GM12878 (cell line): ENCODE measurements around the gene ERVH48-1. TPM values are rescaled to one million over a fixed set of nuclear protein-coding genes. Genes with fewer than 3 reads are reported as not detected.
A peak's percentile ranks its signal among the peaks of the same experiment; 100 is the strongest.

ENCODE experiments used
- BMI1 ChIP-seq: fragments of 450-650 bp; IDR thresholded peaks from 2 replicates; pipeline ENCODE4 v1.6.1; 2016; ENCODE audit warnings: mild to moderate bottlenecking, moderate library complexity, borderline replicate concordance
- CEBPB ChIP-seq, 2 experiments: fragments of 150-350 bp in 1 of 2; IDR thresholded peaks; 2 replicates each; pipeline ENCODE4 v1.6.1; 2012 to 2014; ENCODE audit warnings: low read depth in 2 of 2, low read length in 2 of 2, borderline replicate concordance in 1 of 2, inconsistent platforms in 1 of 2
- CHD2 ChIP-seq: IDR thresholded peaks from 2 replicates; pipeline ENCODE4 v1.6.1; 2011; ENCODE audit warnings: low read depth, low read length, improper control_type of control experiment, borderline replicate concordance
- CREM ChIP-seq: IDR thresholded peaks from 2 replicates; pipeline ENCODE4 v1.6.1; 2014; ENCODE audit warnings: antibody characterized with exemption, low read depth
- EP300 ChIP-seq, 2 experiments: fragments of 150-350 bp in 1 of 2; IDR thresholded peaks; 2 replicates each; pipeline ENCODE4 v1.6.1; 2011 to 2012; ENCODE audit warnings: low read depth in 2 of 2, low read length in 2 of 2, borderline replicate concordance in 1 of 2, improper control_type of control experiment in 1 of 2, inconsistent platforms in 1 of 2; ENCODE audit not compliant: control insufficient read depth in 1 of 2
- LARP7 ChIP-seq: fragments of 450-650 bp; IDR thresholded peaks from 2 replicates; pipeline ENCODE4 v1.6.1; 2017; ENCODE audit warnings: mild to moderate bottlenecking
- MXI1 ChIP-seq: fragments of 150-350 bp; IDR thresholded peaks from 2 replicates; pipeline ENCODE4 v1.6.1; 2011; ENCODE audit warnings: low read depth, mild to moderate bottlenecking, inconsistent platforms, low read length, improper control_type of control experiment
- NFXL1 ChIP-seq: fragments of 450-650 bp; IDR thresholded peaks from 2 replicates; pipeline ENCODE4 v1.6.1; 2017; ENCODE audit warnings: antibody characterized with exemption, mild to moderate bottlenecking, borderline replicate concordance
- RAD51 ChIP-seq: fragments of 450-650 bp; IDR thresholded peaks from 2 replicates; pipeline ENCODE4 v1.6.1; 2016; ENCODE audit warnings: moderate library complexity, mild to moderate bottlenecking, inconsistent platforms
- RB1 ChIP-seq: fragments of 450-650 bp; formaldehyde crosslinking; IDR thresholded peaks from 2 replicates; pipeline ENCODE4 v1.6.1; 2017; ENCODE audit warnings: mild to moderate bottlenecking, borderline replicate concordance
- SRF ChIP-seq, 2 experiments: IDR thresholded peaks; 2 replicates each; pipeline ENCODE4 v1.6.1; 2011; ENCODE audit warnings: low read depth in 2 of 2, low read length in 2 of 2, mild to moderate bottlenecking in 1 of 2, moderate library complexity in 1 of 2
- SUPT20H ChIP-seq: IDR thresholded peaks from 2 replicates; pipeline ENCODE4 v1.6.1; 2011; ENCODE audit warnings: low read depth, mild to moderate bottlenecking, low read length, moderate library complexity, borderline replicate concordance; ENCODE audit not compliant: control insufficient read depth
- TARDBP ChIP-seq: IDR thresholded peaks from 2 replicates; pipeline ENCODE4 v1.6.1; 2016; ENCODE audit warnings: borderline replicate concordance
- TCF12 ChIP-seq: IDR thresholded peaks from 2 replicates; pipeline ENCODE4 v1.6.1; 2011; ENCODE audit warnings: low read depth, mild to moderate bottlenecking, low read length
- YBX1 ChIP-seq: fragments of 450-650 bp; IDR thresholded peaks from 2 replicates; pipeline ENCODE4 v1.6.1; 2016; ENCODE audit warnings: antibody characterized with exemption
- ZBED1 ChIP-seq: IDR thresholded peaks from 2 replicates; pipeline ENCODE4 v1.6.1; 2016; ENCODE audit warnings: borderline replicate concordance
- ZNF274 ChIP-seq: IDR thresholded peaks from one replicate; pipeline ENCODE4 v1.8.0; 2011; ENCODE audit not compliant: insufficient read length, insufficient read depth
- ZSCAN29 ChIP-seq: fragments of 450-650 bp; IDR thresholded peaks from 2 replicates; pipeline ENCODE4 v1.6.1; 2017; ENCODE audit warnings: mild to moderate bottlenecking, moderate library complexity
- polyA plus RNA-seq, 11 experiments: library from polyadenylated mRNA; depleted of rRNA in 4 of 11; unstranded in 6 of 11; stranded (reverse) in 5 of 11; fragments of >200 nt; fragmentation: Nextera tagmentation in 4 of 11; fragmentation: Illumina TruSeq in 1 of 11; extraction: Ambion mirVana in 4 of 11; extraction: Trizol in 1 of 11; gene quantifications; 1 replicate in 1 of 11; 2 replicates in 10 of 11; pipeline versions ENCODE4 v1.2.1 to v1.2.3, GENCODE V29; 2011 to 2016; ENCODE audit warnings: inconsistent platforms in 2 of 11, missing spikeins in 2 of 11, low read depth in 1 of 11
- total RNA-seq, 4 experiments: library from RNA; depleted of rRNA in 3 of 4; stranded (reverse); fragments of >200 nt in 3 of 4; fragmentation: Illumina TruSeq in 1 of 4; extraction: Trizol in 1 of 4; gene quantifications; 2 replicates each; pipeline versions ENCODE4 v1.2.1 to v1.2.3, GENCODE V29; 2013 to 2021
- TF ChIP-seq, protein P1 (sequence below): fragments of 150-350 bp; IDR thresholded peaks from 2 replicates; pipeline ENCODE4 v1.6.1; 2016; ENCODE audit warnings: low read depth, low read length
- TF ChIP-seq, protein P2 (sequence below): fragments of 450-650 bp; IDR thresholded peaks from 2 replicates; pipeline ENCODE4 v1.6.1; 2016; ENCODE audit warnings: mild to moderate bottlenecking
- TF ChIP-seq, protein P3 (sequence below): fragments of 450-650 bp; conservative IDR thresholded peaks from 2 replicates; pipeline ENCODE4 v1.6.1; 2017; ENCODE audit warnings: mild to moderate bottlenecking, moderate library complexity
- TF ChIP-seq, protein P4 (sequence below): IDR thresholded peaks from 2 replicates; pipeline ENCODE4 v1.6.1; 2012; ENCODE audit warnings: low read depth, low read length, improper control_type of control experiment

The ERVH48-1 gene
- total and polyA plus RNA-seq, 10 of the 15 experiments (the other 5 are each of a cell fraction or from before 2014, with no cell fraction given): 0.03 to 0.30 (median 0.13) TPM; not detected in 7

DNA sequence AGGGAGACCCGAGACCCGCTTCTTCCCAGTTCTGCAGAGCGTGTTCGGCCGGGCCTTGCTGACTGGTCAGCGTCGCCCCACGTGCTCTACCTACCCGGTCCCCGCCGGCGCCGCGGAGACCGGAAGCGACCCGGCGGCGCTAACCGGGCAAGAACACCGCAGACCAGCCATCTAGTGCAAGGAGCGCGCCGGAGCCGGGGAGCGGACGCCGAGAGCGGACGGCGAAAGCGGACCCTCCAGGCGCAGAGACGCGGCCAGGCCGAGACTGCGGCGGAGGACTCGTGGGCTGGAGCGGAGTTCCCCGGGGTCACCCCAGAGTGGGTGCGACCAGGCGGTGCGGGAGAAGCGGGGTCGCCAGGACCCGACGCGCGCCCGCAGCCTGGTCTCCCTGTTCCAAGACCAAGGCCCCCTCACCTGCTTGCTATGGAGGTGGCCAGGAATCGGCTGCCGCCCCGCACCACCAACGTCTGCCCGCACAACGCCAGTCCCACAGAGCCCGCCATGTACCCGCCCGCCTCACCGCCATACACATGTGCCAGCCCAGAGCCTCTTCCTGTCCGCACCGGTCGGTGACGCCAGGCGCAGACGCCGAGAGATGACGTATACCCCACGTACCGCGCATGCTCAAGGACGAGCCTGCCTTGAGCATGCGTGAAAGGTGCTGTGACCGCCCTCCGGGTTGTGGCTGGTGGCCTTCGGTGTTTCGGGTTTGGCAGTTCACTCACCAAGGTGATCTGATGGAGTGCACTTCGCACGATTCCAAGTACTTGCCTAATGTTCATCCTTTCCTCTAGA, 46.2 kb downstream of the ERVH48-1 start, which contains the start of gene WDR4 (continued):
- TF ChIP-seq MXI1 (peak; percentile 100), BMI1 (no peak), NFXL1 (no peak), RB1 (peak; percentile 95), CHD2 (peak; percentile 56; the same call in 1 of the 2 replicates), EP300 (IDR thresholded peaks at IDR 0.05; ENCODE audit: borderline replicate concordance in 1 of 2, control insufficient read depth in 1 of 2, low read depth in 2 of 2, low read length in 2 of 2) (peak in 1 of 2 experiments; percentile 28; a peak in 1 of 4 replicates), LARP7 (peak; percentile 85), YBX1 (no peak), TCF12 (peak; percentile 69; the same call in 1 of the 2 replicates), ZNF274 (no peak), SRF (IDR thresholded peaks at IDR 0.05; ENCODE audit: low read depth in 2 of 2, low read length in 2 of 2) (peak in 1 of 2 experiments; percentile 83; a peak in 2 of 4 replicates), ZBED1 (peak; percentile 47; the same call in 1 of the 2 replicates), CREM (peak; percentile 100), RAD51 (peak; percentile 86), SUPT20H (no peak), CEBPB (IDR thresholded peaks at IDR 0.05; ENCODE audit: borderline replicate concordance in 1 of 2, low read depth in 2 of 2, low read length in 2 of 2) (no peak), TARDBP (peak; percentile 40; the same call in 1 of the 2 replicates), ZSCAN29 (no peak)
- TF ChIP-seq, protein P1, sequence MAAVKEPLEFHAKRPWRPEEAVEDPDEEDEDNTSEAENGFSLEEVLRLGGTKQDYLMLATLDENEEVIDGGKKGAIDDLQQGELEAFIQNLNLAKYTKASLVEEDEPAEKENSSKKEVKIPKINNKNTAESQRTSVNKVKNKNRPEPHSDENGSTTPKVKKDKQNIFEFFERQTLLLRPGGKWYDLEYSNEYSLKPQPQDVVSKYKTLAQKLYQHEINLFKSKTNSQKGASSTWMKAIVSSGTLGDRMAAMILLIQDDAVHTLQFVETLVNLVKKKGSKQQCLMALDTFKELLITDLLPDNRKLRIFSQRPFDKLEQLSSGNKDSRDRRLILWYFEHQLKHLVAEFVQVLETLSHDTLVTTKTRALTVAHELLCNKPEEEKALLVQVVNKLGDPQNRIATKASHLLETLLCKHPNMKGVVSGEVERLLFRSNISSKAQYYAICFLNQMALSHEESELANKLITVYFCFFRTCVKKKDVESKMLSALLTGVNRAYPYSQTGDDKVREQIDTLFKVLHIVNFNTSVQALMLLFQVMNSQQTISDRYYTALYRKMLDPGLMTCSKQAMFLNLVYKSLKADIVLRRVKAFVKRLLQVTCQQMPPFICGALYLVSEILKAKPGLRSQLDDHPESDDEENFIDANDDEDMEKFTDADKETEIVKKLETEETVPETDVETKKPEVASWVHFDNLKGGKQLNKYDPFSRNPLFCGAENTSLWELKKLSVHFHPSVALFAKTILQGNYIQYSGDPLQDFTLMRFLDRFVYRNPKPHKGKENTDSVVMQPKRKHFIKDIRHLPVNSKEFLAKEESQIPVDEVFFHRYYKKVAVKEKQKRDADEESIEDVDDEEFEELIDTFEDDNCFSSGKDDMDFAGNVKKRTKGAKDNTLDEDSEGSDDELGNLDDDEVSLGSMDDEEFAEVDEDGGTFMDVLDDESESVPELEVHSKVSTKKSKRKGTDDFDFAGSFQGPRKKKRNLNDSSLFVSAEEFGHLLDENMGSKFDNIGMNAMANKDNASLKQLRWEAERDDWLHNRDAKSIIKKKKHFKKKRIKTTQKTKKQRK: no peak
- TF ChIP-seq, protein P2, sequence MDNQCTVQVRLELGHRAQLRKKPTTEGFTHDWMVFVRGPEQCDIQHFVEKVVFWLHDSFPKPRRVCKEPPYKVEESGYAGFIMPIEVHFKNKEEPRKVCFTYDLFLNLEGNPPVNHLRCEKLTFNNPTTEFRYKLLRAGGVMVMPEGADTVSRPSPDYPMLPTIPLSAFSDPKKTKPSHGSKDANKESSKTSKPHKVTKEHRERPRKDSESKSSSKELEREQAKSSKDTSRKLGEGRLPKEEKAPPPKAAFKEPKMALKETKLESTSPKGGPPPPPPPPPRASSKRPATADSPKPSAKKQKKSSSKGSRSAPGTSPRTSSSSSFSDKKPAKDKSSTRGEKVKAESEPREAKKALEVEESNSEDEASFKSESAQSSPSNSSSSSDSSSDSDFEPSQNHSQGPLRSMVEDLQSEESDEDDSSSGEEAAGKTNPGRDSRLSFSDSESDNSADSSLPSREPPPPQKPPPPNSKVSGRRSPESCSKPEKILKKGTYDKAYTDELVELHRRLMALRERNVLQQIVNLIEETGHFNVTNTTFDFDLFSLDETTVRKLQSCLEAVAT: 0 out of 2 replicates have a peak, but pooled peaks have one; percentile 66
- TF ChIP-seq, protein P3, sequence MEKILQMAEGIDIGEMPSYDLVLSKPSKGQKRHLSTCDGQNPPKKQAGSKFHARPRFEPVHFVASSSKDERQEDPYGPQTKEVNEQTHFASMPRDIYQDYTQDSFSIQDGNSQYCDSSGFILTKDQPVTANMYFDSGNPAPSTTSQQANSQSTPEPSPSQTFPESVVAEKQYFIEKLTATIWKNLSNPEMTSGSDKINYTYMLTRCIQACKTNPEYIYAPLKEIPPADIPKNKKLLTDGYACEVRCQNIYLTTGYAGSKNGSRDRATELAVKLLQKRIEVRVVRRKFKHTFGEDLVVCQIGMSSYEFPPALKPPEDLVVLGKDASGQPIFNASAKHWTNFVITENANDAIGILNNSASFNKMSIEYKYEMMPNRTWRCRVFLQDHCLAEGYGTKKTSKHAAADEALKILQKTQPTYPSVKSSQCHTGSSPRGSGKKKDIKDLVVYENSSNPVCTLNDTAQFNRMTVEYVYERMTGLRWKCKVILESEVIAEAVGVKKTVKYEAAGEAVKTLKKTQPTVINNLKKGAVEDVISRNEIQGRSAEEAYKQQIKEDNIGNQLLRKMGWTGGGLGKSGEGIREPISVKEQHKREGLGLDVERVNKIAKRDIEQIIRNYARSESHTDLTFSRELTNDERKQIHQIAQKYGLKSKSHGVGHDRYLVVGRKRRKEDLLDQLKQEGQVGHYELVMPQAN: peak; percentile 98
- TF ChIP-seq, protein P4, sequence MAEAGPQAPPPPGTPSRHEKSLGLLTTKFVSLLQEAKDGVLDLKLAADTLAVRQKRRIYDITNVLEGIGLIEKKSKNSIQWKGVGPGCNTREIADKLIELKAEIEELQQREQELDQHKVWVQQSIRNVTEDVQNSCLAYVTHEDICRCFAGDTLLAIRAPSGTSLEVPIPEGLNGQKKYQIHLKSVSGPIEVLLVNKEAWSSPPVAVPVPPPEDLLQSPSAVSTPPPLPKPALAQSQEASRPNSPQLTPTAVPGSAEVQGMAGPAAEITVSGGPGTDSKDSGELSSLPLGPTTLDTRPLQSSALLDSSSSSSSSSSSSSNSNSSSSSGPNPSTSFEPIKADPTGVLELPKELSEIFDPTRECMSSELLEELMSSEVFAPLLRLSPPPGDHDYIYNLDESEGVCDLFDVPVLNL: 0 out of 2 replicates have a peak, but pooled peaks have one; percentile 15
